AG10803 (cell line): ENCODE data around the gene BBS10.

Experiments used
- DNase-seq: peaks from one replicate; pipeline ENCODE4 v3.0.0; 2010; ENCODE audit warnings: low read depth
- H3K4me3 ChIP-seq: 2 replicates; pipeline ENCODE4 v1.5.1; 2011; ENCODE audit warnings: mild to moderate bottlenecking, low read length, control low read depth
- TF ChIP-seq, protein P1 (sequence below): conservative IDR thresholded peaks from 2 replicates; pipeline ENCODE4 v1.5.1; 2011; ENCODE audit warnings: mild to moderate bottlenecking, low read length, control low read depth, inconsistent platforms

BBS10 gene

DNA sequence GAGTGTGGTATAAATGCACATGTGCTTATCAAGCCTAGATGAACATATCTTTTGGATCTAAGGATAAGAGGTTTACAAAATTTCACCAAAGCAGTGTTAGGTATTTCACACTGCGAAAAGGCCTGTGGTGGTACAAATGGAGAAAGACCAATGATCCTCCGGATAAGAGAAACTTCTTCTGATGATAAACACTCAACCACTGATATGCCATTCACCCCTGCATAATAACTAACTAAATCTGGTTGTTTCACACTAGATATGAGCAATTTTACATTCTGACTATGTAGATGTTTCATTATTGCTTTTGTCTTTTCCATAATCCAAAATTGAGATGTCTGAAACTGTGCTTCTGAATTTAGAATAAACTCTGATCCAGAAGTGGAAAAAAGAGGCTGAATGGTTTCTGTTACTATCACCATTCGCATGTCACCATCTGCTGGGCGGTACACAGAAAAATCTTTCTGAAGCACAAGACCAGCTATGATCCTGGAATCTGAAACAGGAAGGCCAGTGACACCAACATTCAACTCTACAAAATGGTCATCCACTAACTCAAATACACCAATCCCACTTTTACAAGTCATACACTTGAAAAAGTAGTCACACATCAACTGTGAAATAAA, 1.3 kb downstream of the BBS10 start:
- DNase-seq = peak; percentile 77
- TF ChIP-seq, protein P1, sequence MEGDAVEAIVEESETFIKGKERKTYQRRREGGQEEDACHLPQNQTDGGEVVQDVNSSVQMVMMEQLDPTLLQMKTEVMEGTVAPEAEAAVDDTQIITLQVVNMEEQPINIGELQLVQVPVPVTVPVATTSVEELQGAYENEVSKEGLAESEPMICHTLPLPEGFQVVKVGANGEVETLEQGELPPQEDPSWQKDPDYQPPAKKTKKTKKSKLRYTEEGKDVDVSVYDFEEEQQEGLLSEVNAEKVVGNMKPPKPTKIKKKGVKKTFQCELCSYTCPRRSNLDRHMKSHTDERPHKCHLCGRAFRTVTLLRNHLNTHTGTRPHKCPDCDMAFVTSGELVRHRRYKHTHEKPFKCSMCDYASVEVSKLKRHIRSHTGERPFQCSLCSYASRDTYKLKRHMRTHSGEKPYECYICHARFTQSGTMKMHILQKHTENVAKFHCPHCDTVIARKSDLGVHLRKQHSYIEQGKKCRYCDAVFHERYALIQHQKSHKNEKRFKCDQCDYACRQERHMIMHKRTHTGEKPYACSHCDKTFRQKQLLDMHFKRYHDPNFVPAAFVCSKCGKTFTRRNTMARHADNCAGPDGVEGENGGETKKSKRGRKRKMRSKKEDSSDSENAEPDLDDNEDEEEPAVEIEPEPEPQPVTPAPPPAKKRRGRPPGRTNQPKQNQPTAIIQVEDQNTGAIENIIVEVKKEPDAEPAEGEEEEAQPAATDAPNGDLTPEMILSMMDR = peak; percentile 71
- H3K4me3 ChIP-seq = peak overlapping the region; percentile 87

DNA sequence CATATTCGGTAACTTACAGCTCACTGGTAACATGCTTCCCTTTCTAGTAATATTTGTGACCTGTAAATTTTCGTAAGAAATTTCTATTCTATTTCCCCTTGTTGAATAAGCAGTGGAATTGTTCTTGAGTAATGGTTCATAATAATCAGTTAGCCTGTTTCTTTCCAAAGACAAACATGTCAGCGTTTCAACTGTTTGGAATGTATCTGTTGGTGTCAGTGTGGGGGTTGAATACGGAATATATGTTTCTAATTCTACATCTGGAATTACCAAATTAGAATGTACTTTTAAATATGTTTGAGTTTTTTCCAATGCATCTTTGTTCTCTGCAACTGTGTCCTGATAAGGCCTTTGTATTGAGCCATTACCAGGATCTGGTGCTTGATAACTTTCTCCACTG, 2.0 kb downstream of the BBS10 start:
- DNase-seq = peak; percentile 64
- TF ChIP-seq, protein P1 = no peak
- H3K4me3 ChIP-seq = no peak overlapping the region

DNA sequence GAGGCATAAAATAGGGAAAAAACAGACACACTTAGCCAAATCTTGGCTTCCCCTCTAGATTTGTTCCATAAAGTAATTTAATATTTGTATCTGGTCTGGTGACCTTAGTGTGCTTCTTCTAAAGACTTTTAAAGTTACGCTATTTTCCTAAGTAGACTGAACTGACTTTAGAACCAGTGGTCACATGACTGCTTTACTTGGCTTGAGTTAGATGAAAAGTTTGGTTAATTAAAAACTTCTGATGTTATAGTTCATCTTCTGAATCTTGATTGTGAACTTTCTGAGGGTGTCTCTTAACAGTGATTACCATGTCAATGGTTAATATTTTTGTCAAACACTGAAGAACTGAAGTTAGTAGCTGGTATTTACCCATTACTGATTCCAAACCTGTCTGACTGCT, 2.6 kb downstream of the BBS10 start:
- TF ChIP-seq, protein P1 = no peak
- H3K4me3 ChIP-seq = no peak overlapping the region
- no peak for DNase-seq

DNA sequence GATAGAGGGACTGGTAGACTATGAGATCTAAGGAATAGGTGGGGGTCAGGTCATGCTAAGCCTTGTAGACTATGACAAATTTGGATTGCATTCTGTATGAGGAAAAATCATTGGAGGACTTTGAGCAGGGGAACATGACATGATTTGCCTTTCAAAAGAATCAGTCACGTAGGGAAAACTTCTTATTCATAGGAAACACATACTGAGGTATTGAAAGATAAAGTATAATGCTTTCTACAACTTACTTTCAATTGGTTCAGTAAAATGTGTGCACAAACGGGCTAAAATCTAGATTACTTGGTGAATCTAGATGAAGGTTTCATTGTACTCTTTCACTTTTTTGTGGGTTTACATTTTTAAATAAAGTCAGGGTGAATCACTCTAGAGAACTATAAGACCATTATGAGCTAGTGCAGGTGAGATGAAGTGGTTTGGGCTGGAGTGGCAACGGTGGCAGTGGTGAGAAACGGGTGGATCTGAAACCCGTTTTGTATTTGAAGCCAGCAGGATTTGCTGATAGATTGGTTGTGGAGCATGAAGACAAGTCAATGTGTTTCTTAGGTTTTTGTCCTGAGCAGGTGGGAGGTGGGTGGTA, 6.7 kb downstream of the BBS10 start:
- H3K4me3 ChIP-seq = no peak overlapping the region
- TF ChIP-seq, protein P1 = no peak
- DNase-seq = peak; percentile 31

DNA sequence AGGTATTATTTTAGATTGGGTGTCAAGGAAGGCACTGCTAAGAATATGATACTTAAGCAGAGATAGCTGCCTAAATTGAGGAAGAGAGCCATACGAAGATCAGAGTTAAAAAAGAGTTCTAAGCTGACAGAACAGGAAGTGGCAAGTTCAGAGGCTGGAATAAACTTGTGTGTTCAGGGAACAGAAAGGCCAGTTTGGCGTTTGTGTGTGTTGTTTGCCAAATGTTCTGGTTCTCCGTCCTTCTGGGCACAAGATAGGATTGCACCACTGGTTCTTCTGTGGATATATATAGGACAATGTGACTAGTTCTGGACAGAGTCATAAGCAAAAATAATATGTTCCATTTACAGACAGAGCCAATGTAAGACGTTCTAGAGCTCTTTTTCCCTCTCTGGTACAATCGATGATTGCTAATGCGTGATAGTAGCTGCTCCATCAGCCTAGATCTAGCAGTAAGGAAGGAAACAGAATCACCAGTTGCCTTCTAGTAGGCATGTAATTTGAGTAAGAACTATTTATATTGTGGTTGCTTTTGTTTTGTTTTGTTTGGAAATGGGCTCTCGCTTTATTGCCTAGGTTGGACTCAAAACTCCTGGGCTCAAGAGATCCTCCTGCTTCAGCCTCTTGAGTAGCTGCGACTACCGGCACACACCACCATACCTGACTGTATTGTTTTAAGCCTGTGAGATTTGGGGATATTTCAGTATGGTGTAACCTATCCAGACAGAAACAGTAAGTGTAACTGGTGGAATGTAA, 7.4 kb downstream of the BBS10 start:
- TF ChIP-seq, protein P1 = no peak
- DNase-seq = no peak
- H3K4me3 ChIP-seq = no peak overlapping the region

DNA sequence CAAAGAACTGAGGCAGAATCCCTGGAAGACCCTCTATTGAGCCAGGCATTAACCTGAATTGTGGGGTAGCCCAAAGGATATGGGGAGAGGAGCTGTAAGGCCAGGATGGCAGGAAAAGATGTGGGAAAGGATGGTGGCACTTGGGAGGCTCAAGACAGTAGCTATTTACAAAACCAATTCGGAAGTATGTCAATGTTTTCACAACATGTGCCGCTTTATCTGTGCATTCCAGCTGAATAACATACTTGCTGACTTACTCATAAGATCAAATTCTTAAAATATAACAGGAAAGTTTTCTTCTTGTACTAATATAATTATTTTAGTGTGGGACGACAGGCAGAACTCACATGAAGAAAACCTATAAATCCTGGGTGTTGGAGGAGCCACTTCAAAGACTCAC, 10.6 kb downstream of the BBS10 start:
- TF ChIP-seq, protein P1 = no peak
- no peak overlapping the region for H3K4me3 ChIP-seq
- peak; percentile 78 for DNase-seq

DNA sequence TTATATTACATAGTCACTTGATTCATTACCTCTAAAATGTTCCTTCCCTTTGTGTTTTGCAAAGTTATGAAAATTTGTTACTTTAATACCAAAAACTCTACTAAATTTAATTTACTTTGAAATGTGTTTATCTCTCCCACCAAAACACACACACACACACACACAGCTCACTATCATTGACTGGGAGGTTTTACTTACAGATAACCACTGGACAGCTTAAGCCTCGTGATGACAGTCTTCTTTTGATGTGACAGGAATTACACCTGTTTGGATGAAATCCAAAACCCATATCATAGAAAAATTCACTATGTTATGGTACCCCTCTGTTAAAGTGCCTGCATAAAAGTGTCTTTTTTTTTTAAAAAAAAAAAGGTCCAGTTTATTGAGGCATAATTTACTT, 15.6 kb downstream of the BBS10 start:
- DNase-seq = no peak
- TF ChIP-seq, protein P1 = no peak
- no peak overlapping the region for H3K4me3 ChIP-seq
